PFSK-1 (cell line): ENCODE data around the gene TP63.

Experiments
- FOXP2 ChIP-seq: optimal IDR thresholded peaks from 2 replicates; pipeline ENCODE3; 2011; ENCODE audit warnings: borderline replicate concordance, control low read depth, inconsistent platforms; ENCODE audit not compliant: insufficient read depth; ENCODE audit errors: extremely low read length, extremely low read depth
- POLR2AphosphoS5 ChIP-seq: IDR thresholded peaks from 2 replicates; pipeline ENCODE4 v1.6.1; 2012; ENCODE audit warnings: low read depth, mild to moderate bottlenecking, control low read depth, low read length, moderate library complexity
- REST ChIP-seq, 2 experiments: IDR thresholded peaks; 2 replicates each; pipeline versions ENCODE4 v1.6.1 to v1.8.0; 2011 to 2012; ENCODE audit warnings: low read depth in 2 of 2, low read length in 2 of 2, control low read depth in 1 of 2, inconsistent platforms in 1 of 2, mild to moderate bottlenecking in 1 of 2, moderate library complexity in 1 of 2; ENCODE audit not compliant: insufficient read depth in 1 of 2
- SIN3A ChIP-seq: IDR thresholded peaks from 2 replicates; pipeline ENCODE4 v1.6.1; 2012; ENCODE audit warnings: mild to moderate bottlenecking, low read length, moderate library complexity, borderline replicate concordance; ENCODE audit not compliant: insufficient read depth
- TAF1 ChIP-seq: IDR thresholded peaks from 2 replicates; pipeline ENCODE4 v1.6.1; 2012; ENCODE audit warnings: low read length, control low read depth, borderline replicate concordance; ENCODE audit not compliant: insufficient read depth

The TP63 gene

GRCh38 chr3:189714991-189715961 is 84.1 kb downstream of the TP63 start:
- TF ChIP-seq SIN3A (no peak), REST (IDR thresholded peaks at IDR 0.05; ENCODE audit: insufficient read depth in 1 of 2, low read depth in 2 of 2, low read length in 2 of 2) (no peak), TAF1 (no peak), POLR2AphosphoS5 (no peak), FOXP2 (no peak)

- TF ChIP-seq TAF1 (no peak), SIN3A (no peak), REST (IDR thresholded peaks at IDR 0.05; ENCODE audit: insufficient read depth in 1 of 2, low read depth in 2 of 2, low read length in 2 of 2) (no peak), FOXP2 (no peak), POLR2AphosphoS5 (no peak)
Observed at GRCh38 chr3:189718215-189718614, 87.0 kb downstream of the TP63 start.

GRCh38 chr3:189720736-189721417 is 89.7 kb downstream of the TP63 start:
- no peak for TF ChIP-seq SIN3A
- TF ChIP-seq REST (IDR thresholded peaks at IDR 0.05; ENCODE audit: insufficient read depth in 1 of 2, low read depth in 2 of 2, low read length in 2 of 2): no peak
- no peak for TF ChIP-seq POLR2AphosphoS5
- TF ChIP-seq TAF1: no peak
- no peak for TF ChIP-seq FOXP2

GRCh38 chr3:189721873-189722665 is 90.9 kb downstream of the TP63 start:
- TF ChIP-seq SIN3A (no peak), TAF1 (no peak), REST (IDR thresholded peaks at IDR 0.05; ENCODE audit: insufficient read depth in 1 of 2, low read depth in 2 of 2, low read length in 2 of 2) (no peak), FOXP2 (no peak), POLR2AphosphoS5 (no peak)
